Coronary artery (tissue), 2 donors: ENCODE results near the gene IL6R.

Source experiments
- DNase-seq: peaks from one replicate; pipeline ENCODE4 v3.0.0-alpha.2; 2017; ENCODE audit warnings: low spot score
- H3K27ac ChIP-seq, 2 donors: fragments of 200-600 bp; sonication (generic); one replicate each; pipeline ENCODE4 v1.5.1; 2016 to 2019
- H3K4me3 ChIP-seq: fragments of 200-600 bp; sonication (generic); 2 replicates; pipeline ENCODE4 v1.5.1; 2016; ENCODE audit warnings: mild to moderate bottlenecking, moderate library complexity
- TF ChIP-seq, protein P1 (sequence below): fragments of 200-600 bp; sonication (generic); IDR thresholded peaks from one replicate; pipeline ENCODE4 v1.5.1; 2019; ENCODE audit warnings: antibody characterized with exemption

The IL6R gene

GRCh38 chr1:154465621-154466195 is 60.6 kb downstream of the IL6R start:
- Histone ChIP-seq H3K27ac (peak overlapping the region in 1 of 2 donors; percentile 35), H3K4me3 (no peak overlapping the region)
- TF ChIP-seq, protein P1, sequence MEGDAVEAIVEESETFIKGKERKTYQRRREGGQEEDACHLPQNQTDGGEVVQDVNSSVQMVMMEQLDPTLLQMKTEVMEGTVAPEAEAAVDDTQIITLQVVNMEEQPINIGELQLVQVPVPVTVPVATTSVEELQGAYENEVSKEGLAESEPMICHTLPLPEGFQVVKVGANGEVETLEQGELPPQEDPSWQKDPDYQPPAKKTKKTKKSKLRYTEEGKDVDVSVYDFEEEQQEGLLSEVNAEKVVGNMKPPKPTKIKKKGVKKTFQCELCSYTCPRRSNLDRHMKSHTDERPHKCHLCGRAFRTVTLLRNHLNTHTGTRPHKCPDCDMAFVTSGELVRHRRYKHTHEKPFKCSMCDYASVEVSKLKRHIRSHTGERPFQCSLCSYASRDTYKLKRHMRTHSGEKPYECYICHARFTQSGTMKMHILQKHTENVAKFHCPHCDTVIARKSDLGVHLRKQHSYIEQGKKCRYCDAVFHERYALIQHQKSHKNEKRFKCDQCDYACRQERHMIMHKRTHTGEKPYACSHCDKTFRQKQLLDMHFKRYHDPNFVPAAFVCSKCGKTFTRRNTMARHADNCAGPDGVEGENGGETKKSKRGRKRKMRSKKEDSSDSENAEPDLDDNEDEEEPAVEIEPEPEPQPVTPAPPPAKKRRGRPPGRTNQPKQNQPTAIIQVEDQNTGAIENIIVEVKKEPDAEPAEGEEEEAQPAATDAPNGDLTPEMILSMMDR = no peak
- DNase-seq = no peak

GRCh38 chr1:154466206-154466605 is 61.1 kb downstream of the IL6R start:
- TF ChIP-seq, protein P1 = no peak
- Histone ChIP-seq H3K27ac (peak overlapping the region in 1 of 2 donors; percentile 35), H3K4me3 (no peak overlapping the region)
- no peak for DNase-seq

GRCh38 chr1:154466921-154467417 is 61.8 kb downstream of the IL6R start:
- Histone ChIP-seq H3K4me3 (no peak overlapping the region), H3K27ac (no peak overlapping the region)
- no peak for DNase-seq
- TF ChIP-seq, protein P1 = no peak

GRCh38 chr1:154467434-154468102 is 62.4 kb downstream of the IL6R start:
- Histone ChIP-seq H3K27ac (no peak overlapping the region), H3K4me3 (no peak overlapping the region)
- no peak for DNase-seq
- TF ChIP-seq, protein P1 = no peak

- Histone ChIP-seq H3K27ac (no peak overlapping the region), H3K4me3 (no peak overlapping the region)
- TF ChIP-seq, protein P1 = no peak
- no peak for DNase-seq
Observed at GRCh38 chr1:154468535-154469250, 63.5 kb downstream of the IL6R start.

DNA sequence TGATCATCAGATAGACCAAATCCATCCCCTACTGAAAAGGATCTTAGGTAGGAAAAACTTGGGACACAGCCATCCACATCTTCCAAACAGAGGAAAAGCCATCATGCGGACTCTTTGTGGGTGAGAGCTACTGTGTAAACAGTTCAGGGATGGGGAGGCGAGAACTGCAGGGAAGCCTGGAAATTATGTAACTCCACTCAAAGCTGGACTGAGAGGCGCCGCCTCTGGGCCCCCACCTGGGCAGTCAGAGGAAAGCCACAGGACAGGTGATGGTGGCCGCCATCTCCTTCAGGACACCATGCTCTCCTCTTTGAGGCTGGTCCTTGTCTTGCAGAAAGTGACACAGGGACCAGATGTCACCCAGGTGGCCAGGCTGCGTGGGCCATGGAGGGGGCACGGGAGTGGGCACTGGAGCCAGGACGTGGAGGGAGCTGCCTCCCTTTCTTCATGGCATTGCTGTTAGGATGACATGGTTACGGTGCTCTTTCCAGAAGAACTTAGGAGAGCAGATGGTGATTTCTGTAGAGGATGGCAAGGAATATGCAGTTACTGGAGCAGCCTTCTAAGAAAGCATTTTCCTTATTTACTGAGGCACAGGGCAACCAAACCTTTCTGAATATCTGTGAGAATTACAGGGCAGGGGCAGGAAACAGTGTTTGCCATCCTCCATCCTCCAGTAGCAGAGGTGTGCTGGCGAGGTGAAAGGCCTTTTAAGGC is 64.9 kb downstream of the IL6R start:
- Histone ChIP-seq H3K4me3 (no peak overlapping the region), H3K27ac (no peak overlapping the region)
- DNase-seq = no peak
- TF ChIP-seq, protein P1 = no peak
